Measurements from ENCODE around the gene LFNG.
"Not testable (repeated sequence)": the region's sequence is repeated elsewhere in the genome, so short reads cannot be mapped to it uniquely, and the experiment has no call there.

Gene LFNG

DNA sequence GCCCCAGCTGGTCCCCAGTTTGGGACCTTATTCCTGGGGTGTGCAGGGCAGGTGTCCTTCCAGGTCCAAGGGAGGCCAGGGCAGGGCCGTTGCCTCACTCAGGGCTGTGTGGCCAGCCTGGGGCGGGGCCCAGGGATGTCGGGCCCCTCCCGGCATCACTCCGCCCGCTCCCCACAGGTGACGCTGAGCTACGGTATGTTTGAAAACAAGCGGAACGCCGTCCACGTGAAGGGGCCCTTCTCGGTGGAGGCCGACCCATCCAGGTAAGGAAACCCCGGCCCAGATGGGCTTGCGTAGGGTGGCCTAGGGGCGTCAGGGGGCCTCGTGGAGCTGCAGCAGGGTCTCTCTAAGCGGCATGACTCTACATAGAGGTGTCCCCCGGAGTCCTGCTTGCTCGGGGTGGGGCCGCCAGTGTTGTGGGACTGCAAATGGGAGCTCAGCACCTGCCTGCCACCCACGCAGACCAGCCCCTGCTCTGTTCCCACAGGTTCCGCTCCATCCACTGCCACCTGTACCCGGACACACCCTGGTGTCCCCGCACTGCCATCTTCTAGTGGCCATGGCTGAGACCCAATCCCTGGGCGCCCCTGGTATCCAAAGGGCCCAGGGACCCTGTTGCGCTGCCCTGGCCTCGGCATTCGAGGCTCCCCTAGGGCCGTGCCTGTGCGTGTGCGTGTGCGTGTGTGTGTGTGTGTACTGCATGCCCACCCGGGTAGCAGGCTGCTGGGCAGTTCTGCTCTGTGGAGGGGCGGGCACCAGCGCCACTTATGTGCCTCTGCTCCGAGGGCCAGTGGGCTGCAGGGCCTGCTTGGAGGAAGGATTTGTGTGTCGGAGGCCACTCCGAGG is 7.3 kb downstream of the LFNG start:
- Histone ChIP-seq H3K79me2 (ENCODE audit: control insufficient read depth, insufficient read depth, low read length, unreplicated experiment) (peaks cover 6% of the 10 kb centered on the region), H2AFZ (ENCODE audit: low read length, unreplicated experiment) (no peak overlapping the region), H3K36me3 (ENCODE audit: insufficient read depth, low read length) (no peaks in the 10 kb centered on the region), H3K4me1 (ENCODE audit: control insufficient read depth, insufficient read depth, low read length, unreplicated experiment) (peaks cover 61% of the 10 kb centered on the region), H3K4me3 (ENCODE audit: low read depth, low read length) (no peak overlapping the region), H3K27ac (ENCODE audit: low read depth, low read length) (no peak overlapping the region), H3K27me3 (ENCODE audit: insufficient read depth, low read length) (no peaks in the 10 kb centered on the region)

DNA sequence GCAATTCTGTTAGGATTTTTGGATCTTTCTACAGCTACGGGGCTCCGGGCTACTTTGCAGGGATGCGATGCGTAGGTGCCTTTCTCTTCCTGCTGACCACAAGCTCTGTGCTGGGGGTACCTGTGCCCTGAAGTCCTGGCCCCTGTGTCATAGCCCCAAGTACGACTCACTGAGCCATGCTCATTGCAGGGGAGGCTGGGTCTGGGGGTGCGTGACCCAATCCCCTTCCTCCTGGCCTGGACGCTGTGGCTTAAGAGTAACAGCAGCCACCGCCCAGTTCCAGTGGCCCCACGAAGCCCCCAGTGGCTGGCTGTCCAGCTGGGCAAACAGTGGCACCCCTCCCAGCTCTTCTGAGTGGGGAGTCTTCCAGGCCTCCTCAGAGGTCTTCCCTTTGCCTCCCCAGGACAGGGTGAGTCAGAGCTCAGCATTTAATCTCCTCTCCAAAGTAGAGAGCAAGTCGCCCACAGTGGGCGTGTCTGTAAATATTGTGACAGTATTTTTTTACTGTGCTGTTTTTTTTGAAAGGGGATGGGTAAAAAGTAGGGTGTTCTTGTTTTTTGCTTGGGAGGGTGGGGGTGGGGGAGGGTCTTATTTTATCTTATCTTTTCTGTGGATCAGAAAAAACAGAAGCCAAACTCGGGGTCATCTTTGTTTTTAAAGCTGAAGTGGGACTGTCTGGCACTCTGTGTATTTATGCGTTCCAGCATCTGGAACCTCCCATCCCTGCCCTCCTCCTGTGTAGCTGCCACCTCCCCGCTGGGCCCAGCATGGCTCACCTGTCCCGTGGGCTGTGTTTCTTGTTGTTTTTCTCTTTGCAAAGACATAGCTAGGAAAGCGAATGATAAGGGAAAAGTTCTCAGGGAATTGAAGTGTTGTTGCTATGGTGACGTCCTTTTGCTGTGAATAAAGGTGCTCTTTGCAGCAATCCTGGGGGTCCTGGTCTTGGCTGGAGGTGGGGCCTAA is 8.2 kb downstream of the LFNG start:
- no peak overlapping the region for H3K4me3 ChIP-seq (ENCODE audit: low read depth, low read length)
- peaks cover 5% of the 10 kb centered on the region for H3K79me2 ChIP-seq (ENCODE audit: control insufficient read depth, insufficient read depth, low read length, unreplicated experiment)
- peak overlapping the region; percentile 34 for H3K27ac ChIP-seq (ENCODE audit: low read depth, low read length)
- no peak overlapping the region for H2AFZ ChIP-seq (ENCODE audit: low read length, unreplicated experiment)
- H3K27me3 ChIP-seq (ENCODE audit: insufficient read depth, low read length), result no peaks in the 10 kb centered on the region
- H3K36me3 ChIP-seq (ENCODE audit: insufficient read depth, low read length), result no peaks in the 10 kb centered on the region
- peaks cover 53% of the 10 kb centered on the region for H3K4me1 ChIP-seq (ENCODE audit: control insufficient read depth, insufficient read depth, low read length, unreplicated experiment)

DNA sequence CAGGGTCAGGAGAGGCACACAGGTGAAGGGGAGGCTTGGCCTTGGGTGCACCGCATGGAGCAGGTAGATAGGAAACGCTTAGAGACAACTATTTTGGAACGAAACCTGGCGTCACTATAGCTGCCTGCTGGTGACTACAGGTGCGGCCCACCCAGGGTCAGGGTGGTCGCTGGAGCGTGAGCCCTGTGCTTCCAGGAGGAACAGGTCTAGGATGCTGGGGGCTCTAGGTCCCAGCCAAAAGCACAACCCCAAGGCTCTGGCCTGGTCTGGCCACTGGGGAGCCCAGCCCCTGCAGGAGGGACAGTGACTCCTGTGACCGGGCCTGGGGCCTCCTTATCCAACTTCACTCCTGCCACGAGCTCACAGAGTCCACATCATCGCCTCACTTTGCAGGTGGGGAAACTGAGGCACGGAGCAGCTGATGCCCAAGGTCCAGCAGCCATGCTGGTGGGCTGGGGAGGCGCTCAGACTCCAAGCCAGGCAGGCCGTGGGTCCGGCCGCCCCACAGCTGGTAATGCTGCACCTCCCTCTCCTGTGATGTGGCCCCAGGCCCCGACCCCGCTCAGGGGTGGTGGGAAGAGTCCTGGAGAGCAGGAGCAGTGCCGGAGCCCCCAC is 9.0 kb downstream of the LFNG start:
- Histone ChIP-seq H3K4me1 (ENCODE audit: control insufficient read depth, insufficient read depth, low read length, unreplicated experiment) (peaks cover 45% of the 10 kb centered on the region), H3K27ac (ENCODE audit: low read depth, low read length) (peak overlapping the region; percentile 34; the same call in 1 of the 2 replicates), H2AFZ (ENCODE audit: low read length, unreplicated experiment) (no peak overlapping the region), H3K36me3 (ENCODE audit: insufficient read depth, low read length) (no peaks in the 10 kb centered on the region), H3K4me3 (ENCODE audit: low read depth, low read length) (no peak overlapping the region), H3K27me3 (ENCODE audit: insufficient read depth, low read length) (no peaks in the 10 kb centered on the region), H3K79me2 (ENCODE audit: control insufficient read depth, insufficient read depth, low read length, unreplicated experiment) (peaks cover under 1% of the 10 kb centered on the region)

DNA sequence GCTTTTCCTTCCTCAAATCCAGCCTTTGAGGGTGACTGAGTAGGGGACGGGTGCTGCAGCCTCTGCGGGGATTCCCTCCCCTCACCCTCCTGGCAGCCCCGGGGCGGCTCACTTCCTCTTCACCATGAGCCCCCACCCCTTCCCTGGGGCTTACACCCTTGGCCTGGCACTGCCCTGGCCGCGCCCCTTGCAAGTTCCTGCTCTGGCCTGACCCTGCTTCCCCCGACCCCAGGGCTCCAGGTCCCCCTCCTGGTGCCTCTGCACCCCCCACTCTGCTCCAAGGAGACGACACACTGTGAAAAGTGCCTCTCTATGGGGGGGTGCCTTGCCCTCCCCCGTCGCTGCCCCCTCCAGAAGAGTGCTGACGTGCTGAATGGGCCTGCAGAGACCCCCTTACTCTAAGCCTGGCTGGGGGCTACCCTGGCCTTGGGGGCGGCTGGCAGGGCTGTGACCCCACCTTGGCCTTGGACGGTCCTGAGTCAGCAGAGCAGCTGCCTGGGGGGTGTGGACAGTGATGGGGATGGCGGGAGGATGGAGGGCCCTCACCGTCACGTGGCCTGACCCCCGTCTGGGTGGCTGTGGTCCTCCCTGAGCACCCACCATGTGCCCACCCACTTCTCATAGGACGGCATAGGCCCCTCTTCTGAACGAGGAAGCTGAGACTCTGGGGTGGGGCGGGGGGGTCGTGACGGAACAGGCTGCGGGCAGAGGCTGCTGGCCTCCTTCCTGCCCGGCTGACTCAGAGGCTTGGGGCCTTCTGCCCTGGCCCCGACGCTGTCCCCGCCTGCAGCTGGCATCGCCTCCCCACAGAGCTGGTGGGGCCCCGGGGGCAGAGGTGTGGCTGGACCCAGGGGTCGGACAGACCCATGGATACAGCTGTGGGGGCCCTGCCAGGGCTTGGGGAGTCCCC is 9.8 kb downstream of the LFNG start:
- no peaks in the 10 kb centered on the region for H3K27me3 ChIP-seq (ENCODE audit: insufficient read depth, low read length)
- no peaks in the 10 kb centered on the region for H3K79me2 ChIP-seq (ENCODE audit: control insufficient read depth, insufficient read depth, low read length, unreplicated experiment)
- peak overlapping the region; percentile 58 for H3K27ac ChIP-seq (ENCODE audit: low read depth, low read length)
- H3K36me3 ChIP-seq (ENCODE audit: insufficient read depth, low read length), result no peaks in the 10 kb centered on the region
- H2AFZ ChIP-seq (ENCODE audit: low read length, unreplicated experiment), result no peak overlapping the region
- peaks cover 38% of the 10 kb centered on the region for H3K4me1 ChIP-seq (ENCODE audit: control insufficient read depth, insufficient read depth, low read length, unreplicated experiment)
- H3K4me3 ChIP-seq (ENCODE audit: low read depth, low read length), result peak overlapping the region; percentile 42; the same call in 1 of the 2 replicates

DNA sequence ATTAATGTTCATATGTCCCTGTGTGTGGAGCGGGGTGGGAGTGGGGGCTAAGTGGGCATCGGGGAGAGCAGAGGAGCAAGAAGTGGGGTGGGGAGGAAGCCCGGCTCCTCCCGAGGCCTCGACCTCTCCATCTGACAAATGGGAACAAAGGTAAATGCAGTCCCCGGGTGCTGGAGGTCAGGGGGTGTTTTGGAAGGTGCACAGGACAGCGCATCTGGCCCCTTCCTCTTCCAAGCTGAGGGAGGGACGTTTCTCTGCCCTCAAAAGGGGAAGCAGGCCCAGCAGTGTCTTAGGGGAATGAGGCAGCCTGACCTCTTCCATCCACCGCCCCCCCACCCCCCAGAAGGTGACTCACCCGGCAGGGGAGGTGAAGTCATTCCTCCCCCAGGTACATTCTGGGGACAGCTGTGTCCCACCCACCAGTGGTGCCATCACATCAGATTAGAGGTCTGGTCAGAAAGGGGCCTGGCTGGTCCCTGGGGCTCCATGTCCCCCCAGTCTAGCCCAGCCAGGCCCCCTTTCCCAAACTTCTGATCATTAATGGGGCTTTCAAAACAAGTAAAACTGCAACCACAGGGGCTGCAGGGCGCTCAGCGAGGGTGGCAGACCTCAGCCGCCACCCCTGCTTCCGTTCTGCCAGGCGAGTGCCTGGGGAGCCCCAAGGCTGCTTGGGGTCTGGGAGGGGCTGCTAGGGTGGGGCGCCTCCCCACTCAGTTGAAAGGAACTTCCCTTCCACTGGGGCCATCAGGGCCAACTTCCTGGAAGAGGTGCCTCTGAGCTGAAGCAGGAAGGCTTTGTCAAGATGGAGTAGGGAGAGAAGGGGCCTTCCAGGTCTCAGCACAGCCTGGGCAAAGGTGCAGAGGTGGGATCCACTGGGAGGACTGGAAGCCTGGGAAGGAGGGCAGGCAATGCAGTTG is 10.8 kb downstream of the LFNG start:
- H3K4me3 ChIP-seq (ENCODE audit: low read depth, low read length), result peak overlapping the region; percentile 42; the same call in 1 of the 2 replicates
- H3K36me3 ChIP-seq (ENCODE audit: insufficient read depth, low read length), result no peaks in the 10 kb centered on the region
- H3K4me1 ChIP-seq (ENCODE audit: control insufficient read depth, insufficient read depth, low read length, unreplicated experiment), result peaks cover 38% of the 10 kb centered on the region
- no peaks in the 10 kb centered on the region for H3K79me2 ChIP-seq (ENCODE audit: control insufficient read depth, insufficient read depth, low read length, unreplicated experiment)
- no peaks in the 10 kb centered on the region for H3K27me3 ChIP-seq (ENCODE audit: insufficient read depth, low read length)
- H2AFZ ChIP-seq (ENCODE audit: low read length, unreplicated experiment), result no peak overlapping the region
- peak overlapping the region; percentile 58 for H3K27ac ChIP-seq (ENCODE audit: low read depth, low read length)

DNA sequence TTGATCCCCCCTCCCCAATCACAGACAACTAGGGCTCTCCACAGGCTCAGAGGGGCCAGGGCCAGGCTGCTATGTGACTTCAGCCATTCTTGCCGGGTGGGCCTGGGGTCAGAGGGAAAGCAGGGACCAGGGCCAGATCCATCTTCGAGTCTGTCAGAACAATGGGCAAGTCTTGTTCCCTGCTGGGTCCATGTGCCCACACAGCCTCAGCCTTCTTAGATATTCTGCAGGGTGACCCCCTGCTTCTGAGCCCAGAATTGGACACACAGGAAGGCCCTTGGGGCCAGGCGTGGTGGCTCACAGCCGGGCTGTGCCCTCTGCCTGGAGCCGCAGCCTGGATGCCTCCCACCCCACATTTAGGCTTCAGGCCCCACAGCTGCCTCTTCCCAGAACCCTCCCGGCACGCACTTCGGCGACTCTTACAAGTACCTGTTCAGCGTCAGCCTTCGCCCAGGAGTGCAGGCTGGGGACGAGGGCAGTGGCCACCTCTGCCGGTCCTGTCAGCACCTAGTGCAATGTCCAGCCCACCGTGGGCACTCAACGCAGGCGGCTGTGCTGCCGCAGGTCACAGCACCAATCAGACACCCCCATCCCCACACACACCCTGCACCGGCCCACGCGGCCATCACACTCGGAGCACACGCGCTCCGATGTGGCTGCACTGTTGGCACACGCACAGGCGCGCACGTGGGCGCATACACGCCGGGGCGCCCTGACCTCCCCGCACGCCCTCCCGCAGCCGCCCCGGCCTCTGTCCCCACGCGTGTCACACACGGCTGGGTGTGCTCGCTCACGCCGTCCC is 11.6 kb downstream of the LFNG start:
- H3K4me3 ChIP-seq (ENCODE audit: low read depth, low read length); H3K27me3 ChIP-seq (ENCODE audit: insufficient read depth, low read length); H3K79me2 ChIP-seq (ENCODE audit: control insufficient read depth, insufficient read depth, low read length, unreplicated experiment); H2AFZ ChIP-seq (ENCODE audit: low read length, unreplicated experiment); H3K27ac ChIP-seq (ENCODE audit: low read depth, low read length); H3K36me3 ChIP-seq (ENCODE audit: insufficient read depth, low read length): not testable (repeated sequence)
- peaks cover 38% of the 10 kb centered on the region for H3K4me1 ChIP-seq (ENCODE audit: control insufficient read depth, insufficient read depth, low read length, unreplicated experiment)

DNA sequence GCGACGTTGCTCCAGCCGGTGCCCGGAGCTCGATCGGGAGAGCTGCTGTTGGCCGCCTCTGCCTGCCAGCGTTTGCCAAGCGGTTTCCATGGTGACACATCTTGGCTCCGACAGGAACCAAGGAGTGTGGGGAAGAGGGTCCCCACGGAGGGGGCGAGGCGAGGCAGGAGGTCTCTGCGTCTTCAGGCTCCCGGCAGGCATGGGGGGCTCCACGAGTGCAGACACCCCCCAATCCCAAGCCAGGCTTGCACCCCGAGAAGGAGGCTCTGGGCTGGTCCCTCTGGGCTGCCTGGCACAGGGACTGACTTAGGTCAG is 12.2 kb downstream of the LFNG start:
- peaks cover 38% of the 10 kb centered on the region for H3K4me1 ChIP-seq (ENCODE audit: control insufficient read depth, insufficient read depth, low read length, unreplicated experiment)
- H3K27ac ChIP-seq (ENCODE audit: low read depth, low read length), result not testable (repeated sequence)

DNA sequence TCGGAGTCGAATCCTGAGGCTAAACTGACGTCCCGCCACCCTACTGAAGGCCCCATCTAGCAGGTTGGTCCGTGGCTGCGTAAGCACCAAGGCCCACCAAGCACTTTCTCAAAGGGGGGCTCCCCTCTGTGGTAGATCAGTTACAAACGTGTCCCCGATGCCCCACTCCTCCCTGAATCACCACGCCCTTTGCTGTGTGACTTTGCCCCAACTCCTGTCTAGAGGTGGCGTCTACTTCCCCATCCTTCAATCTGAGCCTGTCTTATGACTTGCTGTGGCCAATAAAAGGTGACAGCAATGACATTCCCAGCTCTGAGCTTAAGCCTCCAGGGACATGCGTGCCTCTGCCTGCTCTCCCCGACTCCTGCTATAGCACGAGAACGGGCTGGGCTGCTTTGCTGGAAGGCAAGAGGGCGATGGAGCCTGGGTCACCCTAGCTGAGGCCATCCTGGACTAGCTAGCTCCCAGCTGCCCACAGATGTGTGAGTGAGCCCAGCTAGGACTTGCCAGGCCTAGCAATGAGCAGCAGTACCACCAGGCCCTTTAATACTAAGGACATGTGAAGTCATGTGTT is 12.7 kb downstream of the LFNG start:
- H3K79me2 ChIP-seq (ENCODE audit: control insufficient read depth, insufficient read depth, low read length, unreplicated experiment); H3K27me3 ChIP-seq (ENCODE audit: insufficient read depth, low read length); H3K4me3 ChIP-seq (ENCODE audit: low read depth, low read length); H3K27ac ChIP-seq (ENCODE audit: low read depth, low read length); H2AFZ ChIP-seq (ENCODE audit: low read length, unreplicated experiment); H3K36me3 ChIP-seq (ENCODE audit: insufficient read depth, low read length): not testable (repeated sequence)
- peaks cover 38% of the 10 kb centered on the region for H3K4me1 ChIP-seq (ENCODE audit: control insufficient read depth, insufficient read depth, low read length, unreplicated experiment)

More for the DNA sequence above, 12.2 kb downstream of the LFNG start:
- not testable (repeated sequence) for H2AFZ ChIP-seq (ENCODE audit: low read length, unreplicated experiment); H3K27me3 ChIP-seq (ENCODE audit: insufficient read depth, low read length); H3K79me2 ChIP-seq (ENCODE audit: control insufficient read depth, insufficient read depth, low read length, unreplicated experiment); H3K4me3 ChIP-seq (ENCODE audit: low read depth, low read length); H3K36me3 ChIP-seq (ENCODE audit: insufficient read depth, low read length)
